B cell (primary cell): ENCODE data around the gene CTTNBP2NL. TPM values are rescaled to one million over a fixed set of nuclear protein-coding genes. Genes with fewer than 3 reads are reported as not detected.

Experiments
- ATAC-seq: fragments of 200-7000 bp; cut with Tn5 transposase; one replicate; pipeline ENCODE4 v1.10.0; 2021; ENCODE audit warnings: low read depth, mild to moderate bottlenecking, moderate number of reproducible peaks, moderate library complexity
- CTCF ChIA-PET: fragments of 350-600 bp; sonication (Branson Sonifier 250); formaldehyde crosslinking; loops from one replicate; lab custom pipeline; 2021; ENCODE audit warnings: antibody characterized with exemption, inconsistent platforms; lab: Charles Lee
- POLR2A ChIA-PET: fragments of 350-600 bp; sonication (Branson Sonifier 250); formaldehyde crosslinking; loops from one replicate; lab custom pipeline; 2021; ENCODE audit warnings: antibody characterized with exemption; lab: Charles Lee
- DNase-seq: peaks from one replicate; pipeline ENCODE4 v3.0.0; 2013
- H2AFZ ChIP-seq: 2 replicates; pipeline ENCODE4 v1.6.1; 2012; ENCODE audit warnings: mild to moderate bottlenecking, low read depth, low read length; ENCODE audit not compliant: insufficient read depth, poor library complexity, severe bottlenecking
- H3K27ac ChIP-seq, 2 donors: 1 replicate in 1 of 2; 2 replicates in 1 of 2; pipeline ENCODE4 v1.5.1; 2012 to 2013; ENCODE audit warnings: low read length in 2 of 2, mild to moderate bottlenecking in 2 of 2, moderate library complexity in 1 of 2
- H3K27me3 ChIP-seq, 4 experiments: fragments of 200-600 bp in 1 of 4; sonication (generic) in 1 of 4; replicated peaks in 1 of 4; 1 replicate in 2 of 4; 2 replicates in 2 of 4; pipeline versions ENCODE4 v1.6.1 to v1.7.0; 2013 to 2016; ENCODE audit warnings: low read length in 3 of 4, mild to moderate bottlenecking in 2 of 4, mixed read lengths in 1 of 4, moderate library complexity in 1 of 4; ENCODE audit not compliant: insufficient read depth in 4 of 4, control insufficient read depth in 3 of 4; ENCODE audit errors: control extremely low read depth in 1 of 4
- H3K36me3 ChIP-seq, 2 experiments: replicated peaks in 1 of 2; 1 replicate in 1 of 2; 2 replicates in 1 of 2; pipeline versions ENCODE4 v1.6.1 to v1.7.1; 2013; ENCODE audit warnings: low read length in 1 of 2; ENCODE audit not compliant: insufficient read depth in 2 of 2, control insufficient read depth in 1 of 2; ENCODE audit errors: control extremely low read depth in 1 of 2, extremely low read depth in 1 of 2
- H3K4me1 ChIP-seq, 2 donors: fragments of 200-600 bp in 1 of 2; sonication (generic) in 1 of 2; 1 replicate in 1 of 2; 2 replicates in 1 of 2; pipeline versions ENCODE4 v1.5.1 to v1.6.1; 2013 to 2017; ENCODE audit warnings: low read length in 2 of 2; ENCODE audit not compliant: control insufficient read depth in 2 of 2, insufficient read depth in 2 of 2
- H3K4me2 ChIP-seq: replicated peaks from 2 replicates; pipeline ENCODE3; 2012; ENCODE audit warnings: mild to moderate bottlenecking, low read depth, low read length; ENCODE audit not compliant: poor library complexity, severe bottlenecking
- H3K4me3 ChIP-seq, 5 experiments: fragments of 200-600 bp in 1 of 5; sonication (generic) in 1 of 5; 1 replicate in 3 of 5; 2 replicates in 2 of 5; pipeline versions ENCODE4 v1.5.1 to v1.7.0; 2011 to 2016; ENCODE audit warnings: low read length in 4 of 5, mild to moderate bottlenecking in 4 of 5, low read depth in 2 of 5, control low read depth in 1 of 5, moderate library complexity in 1 of 5; ENCODE audit not compliant: insufficient read depth in 1 of 5; ENCODE audit errors: control extremely low read depth in 1 of 5, extremely low read depth in 1 of 5
- H3K79me2 ChIP-seq: fragments of 200-600 bp; sonication (generic); one replicate; pipeline ENCODE4 v1.6.0; 2016; ENCODE audit warnings: low read length; ENCODE audit not compliant: control insufficient read depth, insufficient read depth
- H3K9ac ChIP-seq: fragments of 200-600 bp; sonication (generic); 2 replicates; pipeline ENCODE4 v1.6.1; 2017; ENCODE audit warnings: mild to moderate bottlenecking, low read length, moderate library complexity
- H3K9me3 ChIP-seq, 3 donors: one replicate each; pipeline versions ENCODE4 v1.6.1 to v1.7.1; 2013; ENCODE audit warnings: low read length in 2 of 3; ENCODE audit not compliant: control insufficient read depth in 2 of 3, insufficient read depth in 1 of 3; ENCODE audit errors: control extremely low read depth in 1 of 3
- H4K20me1 ChIP-seq: 2 replicates; pipeline ENCODE4 v1.6.0; 2012; ENCODE audit warnings: mild to moderate bottlenecking, low read length; ENCODE audit not compliant: insufficient read depth, control insufficient read depth, poor library complexity, severe bottlenecking
- H3K27ac Mint-ChIP-seq: one replicate; pipeline ENCODE4 v1.8.0; 2021; ENCODE audit warnings: mixed read lengths
- H3K27me3 Mint-ChIP-seq: one replicate; pipeline ENCODE4 v1.8.0; 2021; ENCODE audit warnings: mixed read lengths
- H3K4me1 Mint-ChIP-seq: one replicate; pipeline ENCODE4 v1.8.0; 2021; ENCODE audit warnings: mixed read lengths
- H3K4me3 Mint-ChIP-seq: one replicate; pipeline ENCODE4 v1.8.0; 2021; ENCODE audit warnings: mixed read lengths
- H3K9me3 Mint-ChIP-seq: one replicate; pipeline ENCODE4 v1.8.0; 2022; ENCODE audit warnings: mixed read lengths; ENCODE audit not compliant: insufficient read depth
- EZH2 ChIP-seq: IDR thresholded peaks from 2 replicates; pipeline ENCODE4 v1.6.1; 2012; ENCODE audit warnings: borderline replicate concordance, low read depth, mild to moderate bottlenecking, moderate library complexity, low read length; ENCODE audit not compliant: insufficient read depth, poor library complexity, severe bottlenecking
- WGBS: methylation state at CpG from one replicate; pipeline ENCODE4 v1.1.5; 2013; ENCODE audit warnings: missing lambda C conversion rate; ENCODE audit not compliant: insufficient coverage; 5-methylcytosine and 5-hydroxymethylcytosine counted together
- intact Hi-C: fragments of 100-400 bp; cut with micrococcal nuclease; formaldehyde crosslinking; loops from one replicate; pipeline ENCODE4 v1.10.0; 2022
- polyA plus RNA-seq: library from polyadenylated mRNA; depleted of rRNA; stranded (reverse); fragments of >200 nt; gene quantifications from 2 replicates; pipeline ENCODE4 v1.2.3, GENCODE V29; 2012
- total RNA-seq, 2 donors: library from RNA; stranded (reverse); fragments of 120-200 nt in 1 of 2; gene quantifications; 1 replicate in 1 of 2; 2 replicates in 1 of 2; pipeline versions ENCODE4 v1.2.3 to v1.2.4, GENCODE V29; 2013 to 2022
- TF ChIP-seq, protein P1 (sequence below): fragments of 200-600 bp; IDR thresholded peaks from one replicate; pipeline ENCODE4 v1.8.0; 2022; ENCODE audit warnings: antibody characterized with exemption, mild to moderate bottlenecking

The CTTNBP2NL gene
- total and polyA plus RNA-seq, 2 donors (not counting 1 experiment from before 2014, with no cell fraction given), result 0.46 to 28.9 TPM

DNA sequence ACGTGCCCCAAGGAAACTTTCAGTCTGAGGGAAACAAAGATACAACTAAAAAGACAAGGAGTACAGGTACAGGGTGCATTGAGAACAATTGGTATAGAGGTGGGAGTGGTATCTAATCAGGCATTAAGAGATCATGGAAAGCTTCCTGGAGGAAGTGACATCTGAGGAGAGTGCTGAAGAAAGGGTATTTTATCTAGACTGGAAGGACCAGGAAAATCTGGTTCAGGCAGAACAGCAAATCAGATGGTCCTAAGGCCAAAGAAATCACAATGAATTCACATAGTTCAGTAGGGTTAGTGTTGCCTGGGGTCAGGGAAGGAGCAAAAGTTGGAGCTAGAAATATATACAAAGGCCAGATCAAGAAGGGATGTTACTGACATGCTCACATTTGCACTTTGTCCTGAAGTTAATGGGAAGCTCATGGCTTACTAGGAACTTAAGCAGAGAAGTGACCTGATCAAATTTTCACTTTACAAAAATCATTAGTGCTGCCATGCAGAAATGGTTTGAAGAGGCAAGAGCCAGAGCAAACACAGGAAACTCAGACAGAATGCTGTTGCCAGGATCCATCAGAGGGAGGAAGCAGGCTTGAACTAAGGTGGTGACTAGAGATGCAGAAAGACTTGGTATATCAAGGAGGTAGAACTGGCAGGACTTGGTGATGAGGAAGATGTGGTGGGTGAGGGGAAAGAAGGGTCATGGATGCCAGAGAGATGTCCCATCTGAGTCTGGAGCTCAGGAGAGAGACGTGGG, 14.5 kb upstream of the CTTNBP2NL start:
- H3K9me3 Mint-ChIP-seq, result no peaks in the 10 kb centered on the region
- no peak overlapping the region for H3K4me3 Mint-ChIP-seq
- H3K4me1 Mint-ChIP-seq, result no peaks in the 10 kb centered on the region
- Histone ChIP-seq H2AFZ (no peak overlapping the region), H3K4me2 (no peak overlapping the region), H4K20me1 (no peaks in the 10 kb centered on the region), H3K27ac (no peak overlapping the region), H3K4me3 (no peak overlapping the region), H3K9me3 (no peaks in the 10 kb centered on the region), H3K9ac (no peak overlapping the region), H3K4me1 (no peaks in the 10 kb centered on the region), H3K27me3 (peaks cover 0 to 16% (median 5%) of the 10 kb centered on the region in 4 experiments), H3K79me2 (no peaks in the 10 kb centered on the region), H3K36me3 (no peaks in the 10 kb centered on the region)
- ChIA-PET CTCF (interaction anchor here (1.1 to 2.5 kb wide), 3 partner anchors 10 to 13 kb away, joined by 3 to 14 read pairs (median 13); no protein-coding TSS in a partner anchor), POLR2A (no interaction called here)
- 83% methylated on average over 1 of the region's 2 CpGs for WGBS
- TF ChIP-seq, protein P1, sequence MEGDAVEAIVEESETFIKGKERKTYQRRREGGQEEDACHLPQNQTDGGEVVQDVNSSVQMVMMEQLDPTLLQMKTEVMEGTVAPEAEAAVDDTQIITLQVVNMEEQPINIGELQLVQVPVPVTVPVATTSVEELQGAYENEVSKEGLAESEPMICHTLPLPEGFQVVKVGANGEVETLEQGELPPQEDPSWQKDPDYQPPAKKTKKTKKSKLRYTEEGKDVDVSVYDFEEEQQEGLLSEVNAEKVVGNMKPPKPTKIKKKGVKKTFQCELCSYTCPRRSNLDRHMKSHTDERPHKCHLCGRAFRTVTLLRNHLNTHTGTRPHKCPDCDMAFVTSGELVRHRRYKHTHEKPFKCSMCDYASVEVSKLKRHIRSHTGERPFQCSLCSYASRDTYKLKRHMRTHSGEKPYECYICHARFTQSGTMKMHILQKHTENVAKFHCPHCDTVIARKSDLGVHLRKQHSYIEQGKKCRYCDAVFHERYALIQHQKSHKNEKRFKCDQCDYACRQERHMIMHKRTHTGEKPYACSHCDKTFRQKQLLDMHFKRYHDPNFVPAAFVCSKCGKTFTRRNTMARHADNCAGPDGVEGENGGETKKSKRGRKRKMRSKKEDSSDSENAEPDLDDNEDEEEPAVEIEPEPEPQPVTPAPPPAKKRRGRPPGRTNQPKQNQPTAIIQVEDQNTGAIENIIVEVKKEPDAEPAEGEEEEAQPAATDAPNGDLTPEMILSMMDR, result no peak
- TF ChIP-seq EZH2, result no peak
- intact Hi-C loops, result no loop called here
- no peak for DNase-seq
- ATAC-seq, result no peak
- H3K27me3 Mint-ChIP-seq, result peaks cover 54% of the 10 kb centered on the region
- no peak overlapping the region for H3K27ac Mint-ChIP-seq

DNA sequence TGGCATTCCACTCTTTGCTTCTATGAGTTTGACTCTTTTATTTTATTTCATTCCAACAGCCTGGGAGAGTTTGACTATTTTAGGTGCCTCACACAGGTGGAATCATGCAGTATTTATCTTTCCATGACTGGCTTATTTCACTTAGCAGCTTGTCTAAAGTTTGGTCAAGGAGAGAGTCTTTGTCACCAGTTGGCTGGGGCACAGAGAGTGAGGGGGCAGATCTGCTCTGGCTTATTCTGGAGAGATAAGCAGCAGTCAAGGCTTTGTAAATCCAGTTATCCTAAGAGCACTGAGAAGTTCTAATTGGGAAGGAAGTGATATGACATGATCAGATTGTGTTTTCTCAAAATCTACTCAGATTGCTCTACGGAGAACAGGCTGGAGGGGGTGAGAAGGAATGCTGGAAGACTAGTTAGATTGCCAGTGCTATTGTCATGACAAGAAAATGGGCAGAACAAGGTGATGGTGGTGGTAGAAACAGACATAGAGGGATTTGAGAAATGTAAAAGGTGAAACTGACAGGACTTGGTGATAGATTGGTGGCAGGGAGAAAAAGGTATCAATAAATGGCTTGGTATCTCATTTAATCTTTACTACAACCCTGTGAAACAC, 12.1 kb upstream of the CTTNBP2NL start:
- Histone ChIP-seq H3K9ac (no peak overlapping the region), H3K4me1 (no peaks in the 10 kb centered on the region), H4K20me1 (no peaks in the 10 kb centered on the region), H3K4me3 (no peak overlapping the region), H3K4me2 (no peak overlapping the region), H3K79me2 (no peaks in the 10 kb centered on the region), H3K9me3 (no peaks in the 10 kb centered on the region), H2AFZ (no peak overlapping the region), H3K27ac (no peak overlapping the region), H3K36me3 (no peaks in the 10 kb centered on the region), H3K27me3 (peaks cover 0 to 16% (median 5%) of the 10 kb centered on the region in 4 experiments)
- ChIA-PET POLR2A (no interaction called here), CTCF (interaction anchor here (1.6 kb wide), 1 partner anchor 15 kb away, joined by 3 read pairs; no protein-coding TSS in a partner anchor)
- no peak for DNase-seq
- Mint-ChIP-seq H3K9me3 (no peaks in the 10 kb centered on the region), H3K4me3 (no peak overlapping the region), H3K4me1 (no peaks in the 10 kb centered on the region), H3K27me3 (peaks cover 54% of the 10 kb centered on the region), H3K27ac (no peak overlapping the region)
- no peak for ATAC-seq
- intact Hi-C loops, result no loop called here
- TF ChIP-seq, protein P1, result no peak
- TF ChIP-seq EZH2, result no peak
- 43% methylated on average over 1 of the region's 1 CpG for WGBS
